HFFc6 (cell line): ENCODE results near the gene SLC51B. TPM values are rescaled to one million over a fixed set of nuclear protein-coding genes. Genes with fewer than 3 reads are reported as not detected.

ENCODE experiments used
- DNase-seq: peaks from one replicate; pipeline ENCODE4 v3.0.0-alpha.2; 2018
- H3K27ac Mint-ChIP-seq: 2 replicates; pipeline ENCODE4 v1.8.0; 2020; ENCODE audit warnings: mild to moderate bottlenecking, mixed read lengths
- H3K27me3 Mint-ChIP-seq: 2 replicates; pipeline ENCODE4 v1.8.0; 2021; ENCODE audit warnings: mild to moderate bottlenecking, moderate library complexity, mixed read lengths; ENCODE audit not compliant: insufficient read depth
- H3K36me3 Mint-ChIP-seq: 2 replicates; pipeline ENCODE4 v1.8.0; 2021; ENCODE audit warnings: low read depth, mixed read lengths
- H3K4me1 Mint-ChIP-seq: 2 replicates; pipeline ENCODE4 v1.8.0; 2020; ENCODE audit warnings: low read depth, mixed read lengths
- H3K4me3 Mint-ChIP-seq: 2 replicates; pipeline ENCODE4 v1.8.0; 2020; ENCODE audit warnings: mild to moderate bottlenecking, moderate library complexity, mixed read lengths
- H3K9me3 Mint-ChIP-seq: 2 replicates; pipeline ENCODE4 v1.8.0; 2020; ENCODE audit warnings: mild to moderate bottlenecking, mixed read lengths
- total RNA-seq, 6 experiments: library from RNA; stranded (reverse); fragmentation: NEBNext Ultra II Directional; extraction: Animal tissue kit (Norgen Biotek cat#: 25700); gene quantifications; 2 replicates in 1 of 6; 3 replicates in 5 of 6; pipeline ENCODE4 v1.2.3, GENCODE V29; 2021
- TF ChIP-seq, protein P1 (sequence below): fragments of 200-600 bp; sonication (generic); IDR thresholded peaks from 2 replicates; pipeline ENCODE4 v1.5.0; 2021; ENCODE audit warnings: antibody characterized with exemption, mild to moderate bottlenecking

The SLC51B gene
- total RNA-seq, 6 experiments from 2014 or later: not detected

DNA sequence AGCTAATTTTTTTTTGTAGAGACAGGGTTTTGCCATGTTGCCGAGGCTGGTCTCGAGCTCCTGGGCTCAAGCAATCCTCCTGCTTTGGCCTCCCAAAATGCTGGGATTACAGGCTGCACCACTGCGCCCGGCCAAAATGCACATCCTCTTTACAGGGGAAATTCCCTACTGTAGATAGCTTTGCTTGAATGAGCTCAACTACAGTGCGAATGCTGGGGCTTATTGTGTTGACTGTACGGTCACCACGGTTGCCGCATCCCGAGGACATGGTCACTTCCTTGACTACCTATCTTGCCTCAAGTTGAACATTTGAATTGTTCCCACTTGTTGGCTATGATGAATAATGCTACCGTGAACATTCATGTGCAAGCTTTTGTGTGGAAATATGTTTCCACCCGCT is 10.5 kb upstream of the SLC51B start:
- Mint-ChIP-seq H3K4me1 (peaks cover 16% of the 10 kb centered on the region; the same call in 1 of the 2 replicates), H3K27me3 (peaks cover 4% of the 10 kb centered on the region), H3K27ac (no peak overlapping the region), H3K4me3 (no peak overlapping the region), H3K36me3 (no peaks in the 10 kb centered on the region), H3K9me3 (no peaks in the 10 kb centered on the region)
- no peak for DNase-seq
- TF ChIP-seq, protein P1, sequence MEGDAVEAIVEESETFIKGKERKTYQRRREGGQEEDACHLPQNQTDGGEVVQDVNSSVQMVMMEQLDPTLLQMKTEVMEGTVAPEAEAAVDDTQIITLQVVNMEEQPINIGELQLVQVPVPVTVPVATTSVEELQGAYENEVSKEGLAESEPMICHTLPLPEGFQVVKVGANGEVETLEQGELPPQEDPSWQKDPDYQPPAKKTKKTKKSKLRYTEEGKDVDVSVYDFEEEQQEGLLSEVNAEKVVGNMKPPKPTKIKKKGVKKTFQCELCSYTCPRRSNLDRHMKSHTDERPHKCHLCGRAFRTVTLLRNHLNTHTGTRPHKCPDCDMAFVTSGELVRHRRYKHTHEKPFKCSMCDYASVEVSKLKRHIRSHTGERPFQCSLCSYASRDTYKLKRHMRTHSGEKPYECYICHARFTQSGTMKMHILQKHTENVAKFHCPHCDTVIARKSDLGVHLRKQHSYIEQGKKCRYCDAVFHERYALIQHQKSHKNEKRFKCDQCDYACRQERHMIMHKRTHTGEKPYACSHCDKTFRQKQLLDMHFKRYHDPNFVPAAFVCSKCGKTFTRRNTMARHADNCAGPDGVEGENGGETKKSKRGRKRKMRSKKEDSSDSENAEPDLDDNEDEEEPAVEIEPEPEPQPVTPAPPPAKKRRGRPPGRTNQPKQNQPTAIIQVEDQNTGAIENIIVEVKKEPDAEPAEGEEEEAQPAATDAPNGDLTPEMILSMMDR: no peak

- Mint-ChIP-seq H3K27me3 (peaks cover 4% of the 10 kb centered on the region), H3K27ac (no peak overlapping the region), H3K4me1 (peaks cover 13% of the 10 kb centered on the region), H3K9me3 (no peaks in the 10 kb centered on the region), H3K36me3 (no peaks in the 10 kb centered on the region), H3K4me3 (no peak overlapping the region)
- TF ChIP-seq, protein P1: no peak
- no peak for DNase-seq
Measured at GRCh38 chr15:65037309-65037708, 7.9 kb upstream of the SLC51B start.

DNA sequence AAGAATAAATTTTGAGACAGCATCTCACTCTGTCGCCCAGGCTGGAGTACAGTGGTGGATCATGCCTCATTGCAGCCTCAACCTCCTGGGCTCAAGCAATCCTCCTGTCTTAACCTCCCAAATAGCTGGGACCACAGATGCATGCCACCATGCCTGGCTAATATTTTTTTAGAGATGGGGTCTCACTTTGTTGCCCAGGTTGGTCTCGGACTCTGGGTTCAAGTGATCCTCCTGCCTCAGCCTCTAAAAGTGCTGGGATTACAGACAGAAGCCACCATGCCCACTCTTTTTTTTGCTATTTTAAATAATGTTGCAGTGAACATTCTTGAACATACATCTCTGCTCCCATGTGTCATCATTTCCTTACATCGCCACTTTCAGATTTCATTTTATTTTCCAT is 6.8 kb upstream of the SLC51B start:
- Mint-ChIP-seq H3K36me3 (no peaks in the 10 kb centered on the region), H3K9me3 (no peaks in the 10 kb centered on the region), H3K4me3 (no peak overlapping the region), H3K4me1 (peaks cover 13% of the 10 kb centered on the region), H3K27ac (no peak overlapping the region), H3K27me3 (peaks cover 1% of the 10 kb centered on the region; the same call in 1 of the 2 replicates)
- DNase-seq: no peak
- TF ChIP-seq, protein P1: no peak

- Mint-ChIP-seq H3K36me3 (no peaks in the 10 kb centered on the region), H3K27me3 (peaks cover 1% of the 10 kb centered on the region; the same call in 1 of the 2 replicates), H3K4me3 (no peak overlapping the region), H3K27ac (no peak overlapping the region), H3K9me3 (no peaks in the 10 kb centered on the region), H3K4me1 (peaks cover 17% of the 10 kb centered on the region)
- TF ChIP-seq, protein P1: no peak
- no peak for DNase-seq
Measured at GRCh38 chr15:65038836-65039235, 6.4 kb upstream of the SLC51B start.

DNA sequence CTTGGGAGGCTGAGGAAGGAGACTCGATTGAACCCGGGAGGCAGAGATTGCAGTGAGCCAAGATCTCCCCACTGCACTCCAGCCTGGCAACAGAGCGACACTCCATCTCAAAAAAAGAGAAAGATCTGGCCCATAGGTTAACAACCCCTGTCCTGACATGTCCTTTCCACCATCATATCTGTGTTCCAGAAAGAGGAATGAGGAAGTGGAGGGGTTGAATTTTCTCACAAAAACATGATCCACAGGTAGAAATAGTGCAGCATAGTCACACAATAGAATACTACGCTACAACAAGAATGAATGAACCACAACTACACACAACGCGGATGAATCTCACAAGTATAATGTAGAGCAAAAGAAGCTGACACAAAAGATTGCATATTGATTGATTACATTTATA is 4.7 kb upstream of the SLC51B start:
- no peak overlapping the region for H3K27ac Mint-ChIP-seq
- H3K4me3 Mint-ChIP-seq: no peak overlapping the region
- TF ChIP-seq, protein P1: no peak
- H3K4me1 Mint-ChIP-seq: peaks cover 33% of the 10 kb centered on the region
- H3K27me3 Mint-ChIP-seq: peaks cover 1% of the 10 kb centered on the region; the same call in 1 of the 2 replicates
- DNase-seq: no peak
- no peaks in the 10 kb centered on the region for H3K9me3 Mint-ChIP-seq
- H3K36me3 Mint-ChIP-seq: no peaks in the 10 kb centered on the region

DNA sequence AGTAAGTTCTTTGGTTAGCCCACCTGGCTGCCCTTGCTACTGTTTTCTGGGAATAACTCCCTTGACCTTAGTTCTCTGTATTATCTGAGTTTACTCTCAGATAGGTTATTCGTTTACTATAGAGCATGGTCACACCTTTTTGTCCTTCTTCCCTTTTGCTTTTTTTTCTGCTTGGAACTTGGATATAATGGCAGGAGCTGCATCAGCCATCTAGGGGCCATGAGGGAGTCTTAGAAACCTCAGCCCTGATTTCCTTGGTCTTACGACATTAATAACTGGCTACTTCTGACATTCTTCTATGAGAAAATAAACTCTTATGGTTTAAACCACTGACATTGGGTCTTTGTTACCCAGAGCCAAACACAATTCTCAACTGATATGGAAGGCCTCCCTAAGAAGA is 3.4 kb upstream of the SLC51B start:
- Mint-ChIP-seq H3K27ac (no peak overlapping the region), H3K36me3 (no peaks in the 10 kb centered on the region), H3K4me3 (no peak overlapping the region), H3K4me1 (peaks cover 33% of the 10 kb centered on the region), H3K9me3 (no peaks in the 10 kb centered on the region), H3K27me3 (peaks cover 1% of the 10 kb centered on the region; the same call in 1 of the 2 replicates)
- TF ChIP-seq, protein P1: no peak
- DNase-seq: no peak
